ENCODE results near the gene APRT.

- TF ChIP-seq EZH2phosphoT487 (IDR thresholded peaks at IDR 0.05; ENCODE audit: borderline replicate concordance, low read length) (no peak), CTCF (IDR thresholded peaks at IDR 0.05; ENCODE audit: low read depth, low read length, poor library complexity, severe bottlenecking) (no peak)
These were observed 39.9 kb upstream of the APRT start for GRCh38 chr16:88851616-88852015.

Data from DOHH2 (cell line).